MCF 10A (cell line): ENCODE measurements around the gene MLXIP. TPM values are rescaled to one million over a fixed set of nuclear protein-coding genes. Genes with fewer than 3 reads are reported as not detected.

Experiments
- Bru-seq: library from RNA; stranded (reverse); fragments of 400-500 nt; gene quantifications from one replicate; lab custom pipeline; 2021; lab: Mats Ljungman, UMichigan
- BruChase-seq, 2 experiments: library from RNA; stranded (reverse); fragments of 400-500 nt; gene quantifications; one replicate each; lab custom pipeline; 2021; lab: Mats Ljungman, UMichigan
- BruUV-seq: library from RNA; stranded (reverse); fragments of 400-500 nt; replicated peaks from 2 replicates; lab custom pipeline; 2021; lab: Mats Ljungman, UMichigan
- CTCF ChIA-PET: fragments of 300-600 bp; sonication (Branson Sonifier 250); formaldehyde crosslinking; extraction: SDS; loops from one replicate; lab custom pipeline; 2021; ENCODE audit warnings: antibody characterized with exemption, inconsistent platforms; lab: Yijun Ruan, JAX
- POLR2A ChIA-PET: fragments of 300-600, 350-650 bp; sonication (Branson Sonifier 250); formaldehyde crosslinking; extraction: SDS; loops from one replicate; lab custom pipeline; 2020; ENCODE audit warnings: antibody characterized with exemption, inconsistent platforms; lab: Yijun Ruan, JAX
- DNase-seq: peaks from one replicate; pipeline ENCODE4 v3.0.0-alpha.2; 2018; ENCODE audit not compliant: unreplicated experiment
- H3K27ac Mint-ChIP-seq: one replicate; pipeline ENCODE4 v1.8.0; 2022; ENCODE audit warnings: mild to moderate bottlenecking, low read depth, mixed read lengths; ENCODE audit not compliant: unreplicated experiment
- H3K27me3 Mint-ChIP-seq: one replicate; pipeline ENCODE4 v1.8.0; 2022; ENCODE audit warnings: mixed read lengths; ENCODE audit not compliant: insufficient read depth, unreplicated experiment
- H3K36me3 Mint-ChIP-seq: one replicate; pipeline ENCODE4 v1.8.0; 2022; ENCODE audit warnings: mild to moderate bottlenecking, moderate library complexity, mixed read lengths; ENCODE audit not compliant: insufficient read depth, unreplicated experiment
- H3K4me1 Mint-ChIP-seq: one replicate; pipeline ENCODE4 v1.8.0; 2022; ENCODE audit warnings: mixed read lengths; ENCODE audit not compliant: insufficient read depth, unreplicated experiment
- H3K4me3 Mint-ChIP-seq: one replicate; pipeline ENCODE4 v1.8.0; 2022; ENCODE audit warnings: mild to moderate bottlenecking, moderate library complexity, mixed read lengths; ENCODE audit not compliant: unreplicated experiment
- H3K9me3 Mint-ChIP-seq: one replicate; pipeline ENCODE4 v1.8.0; 2022; ENCODE audit warnings: mixed read lengths; ENCODE audit not compliant: unreplicated experiment
- CTCF ChIP-seq: fragments of 200-600 bp; IDR thresholded peaks from one replicate; pipeline ENCODE4 v1.8.0; 2022; ENCODE audit warnings: antibody characterized with exemption, mild to moderate bottlenecking; ENCODE audit not compliant: unreplicated experiment
- intact Hi-C: fragments of 100-400 bp; cut with micrococcal nuclease; formaldehyde crosslinking; loops from 2 replicates; pipeline ENCODE4 v1.14.1; 2022
- long read RNA-seq: library from polyadenylated mRNA; stranded (forward); transcript quantifications from one replicate; pipeline ENCODE4 v2.0.0, GENCODE V29; 2022
- total RNA-seq: library from RNA; stranded (reverse); gene quantifications from 2 replicates; pipeline ENCODE4 v1.2.3, GENCODE V29; 2022

The MLXIP gene
- total RNA-seq, result 34.2 and 35.6 TPM in 2 replicates
- percentile 60 among the genes with signal in this experiment for Bru-seq, nascent RNA
- BruChase-seq, experiment 1, labeled RNA remaining after a 6-hour chase, result percentile 77 among the genes with signal in this experiment
- percentile 63 among the genes with signal in this experiment for BruChase-seq, experiment 2, labeled RNA remaining after a 2-hour chase
- long read RNA-seq, full-length matches to known transcripts, result 46 of 122 reads
- long read RNA-seq, partial matches to known transcripts, result 50 of 122 reads
- long read RNA-seq, other reads (novel, unspliced or antisense), result 26 of 122 reads

- no peak for TF ChIP-seq CTCF
- H3K27me3 Mint-ChIP-seq, result no peaks in the 10 kb centered on the region
- ChIA-PET POLR2A (interaction anchor here (0.7 to 5.7 kb wide), 18 partner anchors 10 to 276 kb away, joined by 3 to 206 read pairs (median 4); partner anchors contain the start of genes B3GNT4 and DIABLO), CTCF (interaction anchor here (0.7 to 1.3 kb wide), 3 partner anchors 24 to 633 kb away, joined by 3 to 4 read pairs (median 3); no protein-coding TSS in a partner anchor)
- H3K4me1 Mint-ChIP-seq, result peaks cover 18% of the 10 kb centered on the region
- peak; percentile 91 for DNase-seq
- H3K36me3 Mint-ChIP-seq, result peaks cover 13% of the 10 kb centered on the region
- peak within 1 kb of the TSS; percentile 74 for H3K4me3 Mint-ChIP-seq
- intact Hi-C loops, result no loop called here
- TSS peak; percentile 83 for BruUV-seq
- no peaks in the 10 kb centered on the region for H3K9me3 Mint-ChIP-seq
- peak within 1 kb of the TSS; percentile 43 for H3K27ac Mint-ChIP-seq
These were observed at the start of gene MLXIP for GRCh38 chr12:122078141-122079032. MLXIP (plus strand) TSS chr12:122078756; CDS start chr12:122078854, 98 bp downstream.

- Mint-ChIP-seq H3K27ac (no peak overlapping the region), H3K4me3 (peak overlapping the region; percentile 31), H3K27me3 (no peaks in the 10 kb centered on the region), H3K36me3 (peaks cover 13% of the 10 kb centered on the region), H3K9me3 (no peaks in the 10 kb centered on the region), H3K4me1 (peaks cover 32% of the 10 kb centered on the region)
- no peak for TF ChIP-seq CTCF
- intact Hi-C loops, result loop anchor here (10.0 kb wide), 1 partner anchor 234 kb away; the partner anchor contains the start of gene RHOF
- ChIA-PET CTCF (interaction anchor here (0.8 to 1.7 kb wide), 2 partner anchors 94 to 112 kb away, joined by 3 to 8 read pairs; no protein-coding TSS in a partner anchor), POLR2A (interaction anchor here (0.5 to 1.6 kb wide), 5 partner anchors 20 to 626 kb away, joined by 3 to 7 read pairs (median 4); no protein-coding TSS in a partner anchor)
- no TSS peak for BruUV-seq
- DNase-seq, result no peak
These were observed 49.5 kb upstream of the MLXIP start for GRCh38 chr12:122028905-122029560.

GRCh38 chr12:122029620-122030423 is 48.7 kb upstream of the MLXIP start:
- peak overlapping the region; percentile 90 for H3K27ac Mint-ChIP-seq
- peaks cover 13% of the 10 kb centered on the region for H3K36me3 Mint-ChIP-seq
- BruUV-seq, result no TSS peak
- DNase-seq, result peak; percentile 80
- ChIA-PET CTCF (interaction anchor here (0.6 to 1.0 kb wide), 2 partner anchors 28 to 93 kb away, joined by 3 read pairs; no protein-coding TSS in a partner anchor), POLR2A (interaction anchor here (0.6 to 1.3 kb wide), 4 partner anchors 9 to 627 kb away, joined by 3 to 4 read pairs (median 4); partner anchors contain the start of gene BCL7A)
- TF ChIP-seq CTCF, result no peak
- intact Hi-C loops, result loop anchor here (10.0 kb wide), 1 partner anchor 235 kb away; the partner anchor contains the start of gene RHOF
- H3K27me3 Mint-ChIP-seq, result no peaks in the 10 kb centered on the region
- H3K9me3 Mint-ChIP-seq, result no peaks in the 10 kb centered on the region
- H3K4me1 Mint-ChIP-seq, result peaks cover 34% of the 10 kb centered on the region
- peak overlapping the region; percentile 38 for H3K4me3 Mint-ChIP-seq
